ENCODE results near the gene MUC21.

- TF ChIP-seq CTCF (IDR thresholded peaks at IDR 0.05) (no peak), POLR2A (IDR thresholded peaks at IDR 0.05) (no peak)
These were observed 28.0 kb upstream of the MUC21 start for GRCh38 chr6:30955367-30956042.
